Tibial artery (tissue), 4 donors: ENCODE measurements around the gene NEUROD6.

Source experiments
- DNase-seq, 2 donors: peaks; one replicate each; pipeline ENCODE4 v3.0.0-alpha.2; 2019
- H3K27ac ChIP-seq, 2 donors: fragments of 200-600 bp; sonication (generic) in 1 of 2; 1 replicate in 1 of 2; 2 replicates in 1 of 2; pipeline ENCODE4 v1.5.1; 2018 to 2019; ENCODE audit warnings: mild to moderate bottlenecking in 1 of 2
- H3K27me3 ChIP-seq, 2 donors: fragments of 200-600 bp; sonication (generic) in 1 of 2; one replicate each; pipeline versions ENCODE4 v1.5.1 to v1.6.0; 2016 to 2019
- H3K36me3 ChIP-seq, 3 donors: fragments of 200-600 bp; sonication (generic) in 2 of 3; one replicate each; pipeline ENCODE4 v1.5.1; 2016 to 2019; ENCODE audit warnings: mild to moderate bottlenecking in 2 of 3
- H3K4me1 ChIP-seq, 4 donors: fragments of 200-600 bp; sonication (generic) in 2 of 4; 1 replicate in 3 of 4; 2 replicates in 1 of 4; pipeline ENCODE4 v1.5.1; 2016 to 2019
- H3K4me3 ChIP-seq, 2 donors: fragments of 200-600 bp; sonication (generic) in 1 of 2; 1 replicate in 1 of 2; 2 replicates in 1 of 2; pipeline ENCODE4 v1.5.1; 2018 to 2019; ENCODE audit warnings: mild to moderate bottlenecking in 2 of 2
- H3K9me3 ChIP-seq, 3 donors: fragments of 200-600 bp; sonication (generic) in 1 of 3; one replicate each; pipeline ENCODE4 v1.5.1; 2016 to 2019
- intact Hi-C: fragments of 100-400 bp; cut with DNase I; formaldehyde crosslinking; loops from one replicate; pipeline ENCODE4 v1.15.0; 2023; ENCODE audit warnings: low total_unique reads
- TF ChIP-seq, protein P1 (sequence below), 2 experiments: fragments of 200-600 bp in 1 of 2; fragments of 450-650 bp in 1 of 2; IDR thresholded peaks; one replicate each; pipeline ENCODE4 v1.5.1; 2017 to 2019; ENCODE audit warnings: antibody characterized with exemption in 2 of 2, mild to moderate bottlenecking in 1 of 2, moderate library complexity in 1 of 2

NEUROD6 gene

DNA sequence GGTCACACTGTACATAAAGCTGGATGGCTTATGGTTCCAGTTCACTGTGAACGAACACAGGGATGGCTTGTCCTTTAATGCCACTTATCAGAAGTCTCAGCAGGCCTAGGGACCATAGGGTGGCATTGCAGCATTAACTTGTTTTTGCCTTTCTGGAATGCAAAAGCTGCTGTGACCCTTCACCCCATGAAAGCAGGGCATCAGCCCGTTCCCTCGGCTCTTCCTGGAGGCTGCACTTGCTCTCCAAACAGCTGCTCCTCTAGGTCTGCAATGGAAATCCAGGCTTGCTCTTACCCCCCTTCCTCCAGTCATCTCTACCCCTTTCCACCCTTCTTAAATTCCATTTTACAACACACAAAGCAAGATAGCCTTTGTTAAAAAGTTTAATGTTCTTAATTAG is 17.9 kb upstream of the NEUROD6 start:
- H3K4me1 ChIP-seq: no peaks in the 10 kb centered on the region
- DNase-seq: no peak
- no peaks in the 10 kb centered on the region for H3K36me3 ChIP-seq
- no peak overlapping the region for H3K27ac ChIP-seq
- H3K27me3 ChIP-seq: no peaks in the 10 kb centered on the region
- no peaks in the 10 kb centered on the region for H3K9me3 ChIP-seq
- intact Hi-C loops: no loop called here
- no peak overlapping the region for H3K4me3 ChIP-seq
- TF ChIP-seq, protein P1, sequence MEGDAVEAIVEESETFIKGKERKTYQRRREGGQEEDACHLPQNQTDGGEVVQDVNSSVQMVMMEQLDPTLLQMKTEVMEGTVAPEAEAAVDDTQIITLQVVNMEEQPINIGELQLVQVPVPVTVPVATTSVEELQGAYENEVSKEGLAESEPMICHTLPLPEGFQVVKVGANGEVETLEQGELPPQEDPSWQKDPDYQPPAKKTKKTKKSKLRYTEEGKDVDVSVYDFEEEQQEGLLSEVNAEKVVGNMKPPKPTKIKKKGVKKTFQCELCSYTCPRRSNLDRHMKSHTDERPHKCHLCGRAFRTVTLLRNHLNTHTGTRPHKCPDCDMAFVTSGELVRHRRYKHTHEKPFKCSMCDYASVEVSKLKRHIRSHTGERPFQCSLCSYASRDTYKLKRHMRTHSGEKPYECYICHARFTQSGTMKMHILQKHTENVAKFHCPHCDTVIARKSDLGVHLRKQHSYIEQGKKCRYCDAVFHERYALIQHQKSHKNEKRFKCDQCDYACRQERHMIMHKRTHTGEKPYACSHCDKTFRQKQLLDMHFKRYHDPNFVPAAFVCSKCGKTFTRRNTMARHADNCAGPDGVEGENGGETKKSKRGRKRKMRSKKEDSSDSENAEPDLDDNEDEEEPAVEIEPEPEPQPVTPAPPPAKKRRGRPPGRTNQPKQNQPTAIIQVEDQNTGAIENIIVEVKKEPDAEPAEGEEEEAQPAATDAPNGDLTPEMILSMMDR (IDR thresholded peaks at IDR 0.05): no peak

DNA sequence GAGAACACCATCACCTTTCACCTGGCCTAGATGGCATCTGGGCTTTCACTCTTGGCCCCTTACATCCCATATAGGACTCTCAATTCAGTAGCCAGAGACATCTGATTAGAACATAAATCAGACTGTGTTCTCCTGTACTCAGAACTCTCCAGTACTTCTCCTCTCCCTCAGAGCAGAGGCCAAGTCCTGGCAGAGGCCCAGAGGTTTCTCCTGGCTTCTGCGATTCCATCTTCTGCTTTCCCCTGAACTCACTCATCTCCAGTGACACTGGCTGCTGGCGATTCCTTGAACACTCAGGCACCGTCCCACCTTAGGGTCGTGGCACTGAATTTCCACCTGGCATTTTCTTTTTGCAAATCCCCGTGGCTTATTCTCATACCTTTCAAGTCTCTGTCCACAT is 4.9 kb upstream of the NEUROD6 start:
- no peak for DNase-seq
- intact Hi-C loops: no loop called here
- TF ChIP-seq, protein P1 (IDR thresholded peaks at IDR 0.05): no peak
- no peaks in the 10 kb centered on the region for H3K27me3 ChIP-seq
- no peaks in the 10 kb centered on the region for H3K4me1 ChIP-seq
- no peak overlapping the region for H3K27ac ChIP-seq
- no peak overlapping the region for H3K4me3 ChIP-seq
- H3K9me3 ChIP-seq: no peaks in the 10 kb centered on the region
- no peaks in the 10 kb centered on the region for H3K36me3 ChIP-seq

- Histone ChIP-seq H3K36me3 (no peaks in the 10 kb centered on the region), H3K27me3 (peaks cover 0 to 2% of the 10 kb centered on the region in 2 donors), H3K4me1 (no peaks in the 10 kb centered on the region), H3K27ac (no peak overlapping the region), H3K4me3 (no peak overlapping the region), H3K9me3 (no peaks in the 10 kb centered on the region)
- TF ChIP-seq, protein P1 (IDR thresholded peaks at IDR 0.05): no peak
- DNase-seq: no peak
- intact Hi-C loops: no loop called here
These were observed 3.2 kb upstream of the NEUROD6 start for GRCh38 chr7:31343516-31344305.

GRCh38 chr7:31341141-31341540 is 615 bp upstream of the NEUROD6 start:
- Histone ChIP-seq H3K4me3 (no peak overlapping the region), H3K27ac (no peak overlapping the region), H3K9me3 (no peaks in the 10 kb centered on the region), H3K27me3 (peaks cover 0 to 21% of the 10 kb centered on the region in 2 donors), H3K4me1 (peaks cover 0 to 9% (median 0%) of the 10 kb centered on the region in 4 donors), H3K36me3 (no peaks in the 10 kb centered on the region)
- intact Hi-C loops: no loop called here
- no peak for DNase-seq
- TF ChIP-seq, protein P1 (IDR thresholded peaks at IDR 0.05): no peak

DNA sequence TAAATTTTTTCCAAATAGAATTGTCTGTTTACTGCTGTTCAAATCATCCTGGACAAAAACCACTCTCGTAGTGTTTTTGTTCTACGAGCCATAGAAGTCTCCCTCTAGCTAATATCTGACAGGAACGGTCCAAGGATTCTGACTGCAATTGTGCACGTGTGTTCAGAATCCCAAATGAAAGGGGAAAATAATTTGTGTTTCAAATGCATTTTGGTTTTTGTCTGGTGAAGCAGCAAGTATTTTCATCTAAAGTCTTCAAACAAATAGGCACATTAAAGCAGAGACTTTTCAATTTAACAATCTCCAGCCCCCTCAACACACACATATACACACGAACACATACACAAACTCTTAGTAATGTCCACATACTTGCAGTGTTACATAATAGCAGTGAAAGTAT is 475 bp downstream of the NEUROD6 start:
- no peak overlapping the region for H3K4me3 ChIP-seq
- intact Hi-C loops: no loop called here
- H3K4me1 ChIP-seq: peaks cover 0 to 13% (median 0%) of the 10 kb centered on the region in 4 donors
- H3K36me3 ChIP-seq: no peaks in the 10 kb centered on the region
- peaks cover 0 to 32% of the 10 kb centered on the region in 2 donors for H3K27me3 ChIP-seq
- H3K9me3 ChIP-seq: no peaks in the 10 kb centered on the region
- DNase-seq: no peak
- TF ChIP-seq, protein P1 (IDR thresholded peaks at IDR 0.05): no peak
- H3K27ac ChIP-seq: no peak overlapping the region
